ENCODE results near the gene CD40LG.

Gene CD40LG

GRCh38 chrX:136627409-136627808 is 20.5 kb upstream of the CD40LG start:
- H2AFZ ChIP-seq (ENCODE audit: low read depth, low read length), result no peak overlapping the region
- H3K36me3 ChIP-seq (ENCODE audit: insufficient read depth, low read length), result no peaks in the 10 kb centered on the region
- no peak overlapping the region for H3K4me3 ChIP-seq (ENCODE audit: low read length)
- no peaks in the 10 kb centered on the region for H3K9me3 ChIP-seq (ENCODE audit: low read length)
- H3K27me3 ChIP-seq (ENCODE audit: insufficient read depth, low read length), result peaks cover 32% of the 10 kb centered on the region
- H3K4me1 ChIP-seq (ENCODE audit: insufficient read depth, low read length), result no peaks in the 10 kb centered on the region

- H3K36me3 ChIP-seq (ENCODE audit: insufficient read depth, low read length), result no peaks in the 10 kb centered on the region
- H2AFZ ChIP-seq (ENCODE audit: low read depth, low read length), result no peak overlapping the region
- H3K4me3 ChIP-seq (ENCODE audit: low read length), result no peak overlapping the region
- H3K27me3 ChIP-seq (ENCODE audit: insufficient read depth, low read length), result peaks cover 29% of the 10 kb centered on the region
- no peaks in the 10 kb centered on the region for H3K9me3 ChIP-seq (ENCODE audit: low read length)
- no peaks in the 10 kb centered on the region for H3K4me1 ChIP-seq (ENCODE audit: insufficient read depth, low read length)
These were observed 18.7 kb upstream of the CD40LG start for GRCh38 chrX:136629084-136629750.

- Histone ChIP-seq H3K9me3 (ENCODE audit: low read length) (no peaks in the 10 kb centered on the region), H3K36me3 (ENCODE audit: insufficient read depth, low read length) (no peaks in the 10 kb centered on the region), H2AFZ (ENCODE audit: low read depth, low read length) (no peak overlapping the region), H3K4me1 (ENCODE audit: insufficient read depth, low read length) (no peaks in the 10 kb centered on the region), H3K4me3 (ENCODE audit: low read length) (no peak overlapping the region), H3K27me3 (ENCODE audit: insufficient read depth, low read length) (peaks cover 24% of the 10 kb centered on the region)
These were observed 17.1 kb upstream of the CD40LG start for GRCh38 chrX:136630881-136631280.

- Histone ChIP-seq H3K9me3 (ENCODE audit: low read length) (no peaks in the 10 kb centered on the region), H3K36me3 (ENCODE audit: insufficient read depth, low read length) (no peaks in the 10 kb centered on the region), H3K4me1 (ENCODE audit: insufficient read depth, low read length) (no peaks in the 10 kb centered on the region), H2AFZ (ENCODE audit: low read depth, low read length) (no peak overlapping the region), H3K27me3 (ENCODE audit: insufficient read depth, low read length) (peaks cover 12% of the 10 kb centered on the region), H3K4me3 (ENCODE audit: low read length) (no peak overlapping the region)
These were observed 12.7 kb upstream of the CD40LG start for GRCh38 chrX:136635235-136635634.

- Histone ChIP-seq H2AFZ (ENCODE audit: low read depth, low read length) (no peak overlapping the region), H3K36me3 (ENCODE audit: insufficient read depth, low read length) (no peaks in the 10 kb centered on the region), H3K9me3 (ENCODE audit: low read length) (no peaks in the 10 kb centered on the region), H3K4me3 (ENCODE audit: low read length) (no peak overlapping the region), H3K27me3 (ENCODE audit: insufficient read depth, low read length) (peaks cover 8% of the 10 kb centered on the region), H3K4me1 (ENCODE audit: insufficient read depth, low read length) (no peaks in the 10 kb centered on the region)
These were observed 11.8 kb upstream of the CD40LG start for GRCh38 chrX:136636121-136636520.

- Histone ChIP-seq H3K4me1 (ENCODE audit: insufficient read depth, low read length) (no peaks in the 10 kb centered on the region), H3K9me3 (ENCODE audit: low read length) (no peaks in the 10 kb centered on the region), H2AFZ (ENCODE audit: low read depth, low read length) (no peak overlapping the region), H3K4me3 (ENCODE audit: low read length) (no peak overlapping the region), H3K36me3 (ENCODE audit: insufficient read depth, low read length) (no peaks in the 10 kb centered on the region), H3K27me3 (ENCODE audit: insufficient read depth, low read length) (peaks cover 11% of the 10 kb centered on the region)
These were observed 8.3 kb upstream of the CD40LG start for GRCh38 chrX:136639506-136640176.

GRCh38 chrX:136643243-136643642 is 4.7 kb upstream of the CD40LG start:
- Histone ChIP-seq H2AFZ (ENCODE audit: low read depth, low read length) (no peak overlapping the region), H3K27me3 (ENCODE audit: insufficient read depth, low read length) (peaks cover 22% of the 10 kb centered on the region), H3K9me3 (ENCODE audit: low read length) (no peaks in the 10 kb centered on the region), H3K4me3 (ENCODE audit: low read length) (no peak overlapping the region), H3K4me1 (ENCODE audit: insufficient read depth, low read length) (no peaks in the 10 kb centered on the region), H3K36me3 (ENCODE audit: insufficient read depth, low read length) (no peaks in the 10 kb centered on the region)

- H3K4me1 ChIP-seq (ENCODE audit: insufficient read depth, low read length), result no peaks in the 10 kb centered on the region
- H3K36me3 ChIP-seq (ENCODE audit: insufficient read depth, low read length), result no peaks in the 10 kb centered on the region
- peaks cover 23% of the 10 kb centered on the region for H3K27me3 ChIP-seq (ENCODE audit: insufficient read depth, low read length)
- no peak overlapping the region for H3K4me3 ChIP-seq (ENCODE audit: low read length)
- H3K9me3 ChIP-seq (ENCODE audit: low read length), result no peaks in the 10 kb centered on the region
- no peak overlapping the region for H2AFZ ChIP-seq (ENCODE audit: low read depth, low read length)
These were observed 1.2 kb upstream of the CD40LG start for GRCh38 chrX:136646602-136647239.

- no peaks in the 10 kb centered on the region for H3K9me3 ChIP-seq (ENCODE audit: low read length)
- peaks cover 27% of the 10 kb centered on the region for H3K27me3 ChIP-seq (ENCODE audit: insufficient read depth, low read length)
- H3K36me3 ChIP-seq (ENCODE audit: insufficient read depth, low read length), result no peaks in the 10 kb centered on the region
- H2AFZ ChIP-seq (ENCODE audit: low read depth, low read length), result no peak overlapping the region
- no peak overlapping the region for H3K4me3 ChIP-seq (ENCODE audit: low read length)
- H3K4me1 ChIP-seq (ENCODE audit: insufficient read depth, low read length), result no peaks in the 10 kb centered on the region
These were observed 2.9 kb downstream of the CD40LG start for GRCh38 chrX:136650811-136651210.

GRCh38 chrX:136652822-136653723 is 5.1 kb downstream of the CD40LG start:
- no peaks in the 10 kb centered on the region for H3K9me3 ChIP-seq (ENCODE audit: low read length)
- H3K36me3 ChIP-seq (ENCODE audit: insufficient read depth, low read length), result no peaks in the 10 kb centered on the region
- no peak overlapping the region for H3K4me3 ChIP-seq (ENCODE audit: low read length)
- H3K4me1 ChIP-seq (ENCODE audit: insufficient read depth, low read length), result peaks cover 7% of the 10 kb centered on the region
- H3K27me3 ChIP-seq (ENCODE audit: insufficient read depth, low read length), result peaks cover 22% of the 10 kb centered on the region
- no peak overlapping the region for H2AFZ ChIP-seq (ENCODE audit: low read depth, low read length)

GRCh38 chrX:136656361-136656964 is 8.5 kb downstream of the CD40LG start:
- H3K4me3 ChIP-seq (ENCODE audit: low read length), result no peak overlapping the region
- no peak overlapping the region for H2AFZ ChIP-seq (ENCODE audit: low read depth, low read length)
- H3K36me3 ChIP-seq (ENCODE audit: insufficient read depth, low read length), result no peaks in the 10 kb centered on the region
- no peaks in the 10 kb centered on the region for H3K9me3 ChIP-seq (ENCODE audit: low read length)
- H3K27me3 ChIP-seq (ENCODE audit: insufficient read depth, low read length), result peaks cover 29% of the 10 kb centered on the region
- peaks cover 7% of the 10 kb centered on the region for H3K4me1 ChIP-seq (ENCODE audit: insufficient read depth, low read length)

- Histone ChIP-seq H3K9me3 (ENCODE audit: low read length) (no peaks in the 10 kb centered on the region), H3K36me3 (ENCODE audit: insufficient read depth, low read length) (no peaks in the 10 kb centered on the region), H3K27me3 (ENCODE audit: insufficient read depth, low read length) (peaks cover 27% of the 10 kb centered on the region), H3K4me3 (ENCODE audit: low read length) (no peak overlapping the region), H3K4me1 (ENCODE audit: insufficient read depth, low read length) (peaks cover 7% of the 10 kb centered on the region), H2AFZ (ENCODE audit: low read depth, low read length) (no peak overlapping the region)
These were observed 10.2 kb downstream of the CD40LG start for GRCh38 chrX:136658151-136658550.

Measured in neuron (in vitro differentiated cells).